Suprapubic skin (tissue), 4 donors: ENCODE data around the gene SMPD3.

Source experiments
- POLR2A ChIP-seq, 2 donors: fragments of 450-650 bp; IDR thresholded peaks; one replicate each; pipeline ENCODE4 v1.6.1; 2017; ENCODE audit warnings: antibody characterized with exemption in 2 of 2, mild to moderate bottlenecking in 2 of 2, moderate library complexity in 2 of 2
- POLR2AphosphoS5 ChIP-seq, 3 donors: sonication (generic); formaldehyde crosslinking; IDR thresholded peaks; one replicate each; pipeline ENCODE4 v1.6.1; 2017; ENCODE audit warnings: antibody characterized with exemption in 3 of 3
- TF ChIP-seq, protein P1 (sequence below), 2 donors: fragments of 200-600 bp in 1 of 2; fragments of 450-650 bp in 1 of 2; sonication (generic) in 1 of 2; IDR thresholded peaks; one replicate each; pipeline ENCODE4 v1.5.1; 2016 to 2019; ENCODE audit warnings: antibody characterized with exemption in 2 of 2, mild to moderate bottlenecking in 1 of 2, moderate library complexity in 1 of 2

DNA sequence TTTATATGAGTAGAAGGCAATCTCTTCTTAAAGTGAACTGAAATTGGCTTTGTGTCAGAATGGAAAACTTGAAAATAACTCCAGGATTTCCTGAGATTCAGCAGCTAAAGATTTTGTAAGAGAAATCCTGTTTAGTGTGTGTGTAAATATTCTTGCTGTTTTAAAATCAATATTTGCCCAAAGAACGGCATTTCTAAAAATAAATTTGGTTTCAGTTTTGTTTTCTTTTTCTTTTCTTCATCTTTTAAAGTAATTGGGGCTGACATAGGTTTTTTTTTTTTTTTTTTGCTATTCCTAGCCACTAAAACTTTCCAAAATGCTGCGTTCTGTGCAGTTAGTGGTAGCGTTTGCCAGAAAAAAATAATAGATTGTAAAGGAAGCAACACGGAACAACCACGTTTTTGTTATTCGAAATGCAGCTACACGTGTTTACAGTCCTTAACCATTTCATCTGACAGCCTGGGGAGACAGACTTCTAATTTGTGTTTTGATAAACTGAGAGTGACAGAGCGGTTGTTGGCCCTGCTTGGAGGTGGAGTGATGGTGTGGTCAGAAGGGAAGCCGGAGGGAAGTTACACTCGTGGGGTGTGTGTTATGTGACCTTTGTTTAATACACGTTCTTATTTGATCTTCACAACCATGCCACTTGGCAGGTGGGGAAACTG lies 21.6 kb upstream of the SMPD3 start:
- TF ChIP-seq POLR2A (IDR thresholded peaks at IDR 0.05) (no peak), POLR2AphosphoS5 (IDR thresholded peaks at IDR 0.05) (no peak)
- TF ChIP-seq, protein P1, sequence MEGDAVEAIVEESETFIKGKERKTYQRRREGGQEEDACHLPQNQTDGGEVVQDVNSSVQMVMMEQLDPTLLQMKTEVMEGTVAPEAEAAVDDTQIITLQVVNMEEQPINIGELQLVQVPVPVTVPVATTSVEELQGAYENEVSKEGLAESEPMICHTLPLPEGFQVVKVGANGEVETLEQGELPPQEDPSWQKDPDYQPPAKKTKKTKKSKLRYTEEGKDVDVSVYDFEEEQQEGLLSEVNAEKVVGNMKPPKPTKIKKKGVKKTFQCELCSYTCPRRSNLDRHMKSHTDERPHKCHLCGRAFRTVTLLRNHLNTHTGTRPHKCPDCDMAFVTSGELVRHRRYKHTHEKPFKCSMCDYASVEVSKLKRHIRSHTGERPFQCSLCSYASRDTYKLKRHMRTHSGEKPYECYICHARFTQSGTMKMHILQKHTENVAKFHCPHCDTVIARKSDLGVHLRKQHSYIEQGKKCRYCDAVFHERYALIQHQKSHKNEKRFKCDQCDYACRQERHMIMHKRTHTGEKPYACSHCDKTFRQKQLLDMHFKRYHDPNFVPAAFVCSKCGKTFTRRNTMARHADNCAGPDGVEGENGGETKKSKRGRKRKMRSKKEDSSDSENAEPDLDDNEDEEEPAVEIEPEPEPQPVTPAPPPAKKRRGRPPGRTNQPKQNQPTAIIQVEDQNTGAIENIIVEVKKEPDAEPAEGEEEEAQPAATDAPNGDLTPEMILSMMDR (IDR thresholded peaks at IDR 0.05) = no peak
